Endothelial cell of umbilical vein (primary cell): Measurements from ENCODE around the gene FBN3.

ENCODE experiments used
- CTCF ChIP-seq, 2 donors: IDR thresholded peaks; 1 replicate in 1 of 2; 2 replicates in 1 of 2; pipeline ENCODE4 v1.5.1; 2011; ENCODE audit warnings: low read length in 2 of 2, mild to moderate bottlenecking in 2 of 2, moderate library complexity in 2 of 2, control low read depth in 1 of 2, inconsistent platforms in 1 of 2, low read depth in 1 of 2; ENCODE audit not compliant: insufficient read depth in 1 of 2; ENCODE audit errors: extremely low read depth in 1 of 2
- EZH2 ChIP-seq: IDR thresholded peaks from 2 replicates; pipeline ENCODE4 v1.6.1; 2012; ENCODE audit warnings: borderline replicate concordance, low read depth, mild to moderate bottlenecking, moderate library complexity, low read length, inconsistent platforms; ENCODE audit not compliant: severe bottlenecking
- FOS ChIP-seq: IDR thresholded peaks from 2 replicates; pipeline ENCODE4 v1.6.1; 2011; ENCODE audit warnings: mild to moderate bottlenecking, low read length, moderate library complexity, borderline replicate concordance; ENCODE audit not compliant: insufficient read depth
- GATA2 ChIP-seq: IDR thresholded peaks from 2 replicates; pipeline ENCODE4 v1.7.0; 2011; ENCODE audit warnings: low read depth, mild to moderate bottlenecking, moderate library complexity, mixed read lengths, low read length; ENCODE audit not compliant: insufficient read length, insufficient read depth
- MAX ChIP-seq: IDR thresholded peaks from 2 replicates; pipeline ENCODE4 v1.6.1; 2011; ENCODE audit not compliant: insufficient read depth, insufficient read length
- MYC ChIP-seq: IDR thresholded peaks from one replicate; pipeline ENCODE4 v1.6.1; 2011; ENCODE audit warnings: mild to moderate bottlenecking, low read depth, low read length
- POLR2A ChIP-seq: IDR thresholded peaks from 2 replicates; pipeline ENCODE4 v1.6.1; 2012; ENCODE audit warnings: low read depth, mild to moderate bottlenecking, control low read depth, low read length
- POLR2AphosphoS5 ChIP-seq: IDR thresholded peaks from 2 replicates; pipeline ENCODE4 v1.6.1; 2012; ENCODE audit warnings: low read depth, mild to moderate bottlenecking, control low read depth, low read length, moderate library complexity; ENCODE audit not compliant: insufficient read depth

DNA sequence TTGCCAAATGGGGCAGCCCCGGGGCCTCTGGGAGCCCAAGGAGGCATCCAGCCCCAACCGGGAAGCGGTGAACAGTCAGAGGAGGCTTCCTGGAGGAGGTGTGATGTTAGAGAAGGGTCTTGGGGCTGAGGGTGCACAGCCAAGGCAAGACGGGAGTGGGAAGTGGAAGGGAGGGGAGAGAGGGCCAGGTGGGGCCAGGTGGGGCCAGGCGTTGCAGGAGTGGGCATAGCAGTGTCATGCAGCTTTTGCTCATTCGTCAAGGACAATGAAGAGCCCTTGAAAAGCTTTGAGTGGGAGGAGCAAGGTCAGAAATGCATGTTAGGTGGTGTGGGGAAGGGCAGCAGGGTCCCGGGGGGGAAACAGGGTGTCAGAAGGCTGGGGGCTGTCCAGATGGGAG lies 1.8 kb downstream of the FBN3 start:
- TF ChIP-seq POLR2A: no peak
- TF ChIP-seq EZH2: no peak
- TF ChIP-seq CTCF (IDR thresholded peaks at IDR 0.05; ENCODE audit: extremely low read depth in 1 of 2, insufficient read depth in 1 of 2, low read depth in 1 of 2, low read length in 2 of 2): no peak
- no peak for TF ChIP-seq MYC
- no peak for TF ChIP-seq GATA2
- no peak for TF ChIP-seq FOS
- TF ChIP-seq MAX: no peak
- TF ChIP-seq POLR2AphosphoS5: no peak
